Kidney glomerular epithelial cell (primary cell): ENCODE data around the gene SMARCA2.

ENCODE experiments used
- DNase-seq: peaks from one replicate; lab custom pipeline; 2025; lab: John Stamatoyannopoulos, UW

The SMARCA2 gene

GRCh38 chr9:2016408-2017330, 1.5 kb downstream of the SMARCA2 start:
- peak; percentile 56 for DNase-seq

GRCh38 chr9:2017331-2018161, 2.4 kb downstream of the SMARCA2 start:
- DNase-seq: peak; percentile 53

GRCh38 chr9:2018162-2018643, 3.1 kb downstream of the SMARCA2 start:
- DNase-seq: no peak

- no peak for DNase-seq
Measured at GRCh38 chr9:2018764-2019558, 3.8 kb downstream of the SMARCA2 start.

- no peak for DNase-seq
Measured at GRCh38 chr9:2019723-2020122, 4.6 kb downstream of the SMARCA2 start.

GRCh38 chr9:2021731-2022130, 6.6 kb downstream of the SMARCA2 start:
- DNase-seq: no peak

- DNase-seq: no peak
Measured at GRCh38 chr9:2022560-2022959, 7.4 kb downstream of the SMARCA2 start.

GRCh38 chr9:2023042-2023441, 7.9 kb downstream of the SMARCA2 start:
- DNase-seq: no peak

- DNase-seq: no peak
Measured at GRCh38 chr9:2023532-2023931, 8.4 kb downstream of the SMARCA2 start.

GRCh38 chr9:2024888-2025782, 10.0 kb downstream of the SMARCA2 start:
- DNase-seq: no peak

GRCh38 chr9:2026220-2026997, 11.3 kb downstream of the SMARCA2 start:
- no peak for DNase-seq

GRCh38 chr9:2027543-2028160, 12.5 kb downstream of the SMARCA2 start:
- no peak for DNase-seq

GRCh38 chr9:2028888-2029287, 13.7 kb downstream of the SMARCA2 start:
- DNase-seq: no peak

- no peak for DNase-seq
Measured at GRCh38 chr9:2029666-2030170, 14.6 kb downstream of the SMARCA2 start.

- DNase-seq: no peak
Measured at GRCh38 chr9:2032234-2032633, 17.1 kb downstream of the SMARCA2 start.

- no peak for DNase-seq
Measured at GRCh38 chr9:2036844-2037243, 21.7 kb downstream of the SMARCA2 start.

- no peak for DNase-seq
Measured at GRCh38 chr9:2039294-2040180, 24.4 kb downstream of the SMARCA2 start.

- no peak for DNase-seq
Measured at GRCh38 chr9:2040828-2041227, 25.7 kb downstream of the SMARCA2 start.
